Trophoblast cell (in vitro differentiated cells and primary cell): Measurements from ENCODE around the gene CTXN1.

ENCODE experiments used
- DNase-seq, 2 donors: peaks; one replicate each; pipeline ENCODE4 v3.0.0-alpha.2; 2016
- H2AFZ ChIP-seq: 2 replicates; pipeline ENCODE4 v1.6.1; 2013; ENCODE audit warnings: low read length, moderate library complexity, mild to moderate bottlenecking; ENCODE audit not compliant: insufficient read depth, poor library complexity
- H2AK5ac ChIP-seq: 2 replicates; pipeline ENCODE4 v1.6.1; 2013; ENCODE audit warnings: mild to moderate bottlenecking, low read length
- H2BK120ac ChIP-seq: 2 replicates; pipeline ENCODE4 v1.6.1; 2013; ENCODE audit warnings: low read length, mild to moderate bottlenecking, moderate library complexity; ENCODE audit not compliant: insufficient read depth, poor library complexity
- H2BK12ac ChIP-seq: 2 replicates; pipeline ENCODE4 v1.6.1; 2013; ENCODE audit warnings: mild to moderate bottlenecking, low read length, moderate library complexity
- H2BK5ac ChIP-seq: 2 replicates; pipeline ENCODE4 v1.6.1; 2013; ENCODE audit warnings: low read length, low read depth, moderate library complexity, mild to moderate bottlenecking; ENCODE audit not compliant: poor library complexity
- H3K14ac ChIP-seq: 2 replicates; pipeline ENCODE4 v1.6.1; 2013; ENCODE audit warnings: mild to moderate bottlenecking, low read length
- H3K18ac ChIP-seq: 2 replicates; pipeline ENCODE4 v1.6.1; 2013; ENCODE audit warnings: mild to moderate bottlenecking, low read length
- H3K23ac ChIP-seq: 2 replicates; pipeline ENCODE4 v1.6.1; 2013; ENCODE audit warnings: low read length
- H3K27ac ChIP-seq: 2 replicates; pipeline ENCODE4 v1.5.1; 2013; ENCODE audit warnings: low read depth, mild to moderate bottlenecking, inconsistent platforms, low read length, moderate library complexity
- H3K27me3 ChIP-seq: 2 replicates; pipeline ENCODE4 v1.6.1; 2013; ENCODE audit warnings: inconsistent platforms, mild to moderate bottlenecking, low read length, moderate library complexity; ENCODE audit not compliant: insufficient read depth
- H3K36me3 ChIP-seq, 2 experiments: 1 replicate in 1 of 2; 2 replicates in 1 of 2; pipeline ENCODE4 v1.6.1; 2013; ENCODE audit warnings: low read length in 2 of 2, mild to moderate bottlenecking in 2 of 2, moderate library complexity in 1 of 2; ENCODE audit not compliant: insufficient read depth in 2 of 2, control insufficient read depth in 1 of 2
- H3K4ac ChIP-seq: 2 replicates; pipeline ENCODE4 v1.6.1; 2013; ENCODE audit warnings: low read depth, mild to moderate bottlenecking, low read length, moderate library complexity
- H3K4me1 ChIP-seq, 2 experiments: 1 replicate in 1 of 2; 2 replicates in 1 of 2; pipeline ENCODE4 v1.6.1; 2013; ENCODE audit warnings: low read length in 2 of 2, mild to moderate bottlenecking in 2 of 2, moderate library complexity in 1 of 2; ENCODE audit not compliant: insufficient read depth in 2 of 2, control insufficient read depth in 1 of 2
- H3K4me2 ChIP-seq: 2 replicates; pipeline ENCODE4 v1.6.1; 2013; ENCODE audit warnings: inconsistent platforms, mild to moderate bottlenecking, low read length, moderate library complexity
- H3K4me3 ChIP-seq: 2 replicates; pipeline ENCODE4 v1.5.1; 2013; ENCODE audit warnings: mild to moderate bottlenecking, low read depth, low read length, inconsistent platforms
- H3K79me1 ChIP-seq: one replicate; pipeline ENCODE4 v1.6.1; 2013; ENCODE audit warnings: low read length
- H3K79me2 ChIP-seq: 2 replicates; pipeline ENCODE4 v1.6.1; 2013; ENCODE audit warnings: low read length, mild to moderate bottlenecking; ENCODE audit not compliant: control insufficient read depth, insufficient read depth, poor library complexity
- H3K9ac ChIP-seq: 2 replicates; pipeline ENCODE4 v1.6.1; 2013; ENCODE audit warnings: mild to moderate bottlenecking, low read length
- H3K9me3 ChIP-seq: 2 replicates; pipeline ENCODE4 v1.6.1; 2013; ENCODE audit warnings: low read depth, mild to moderate bottlenecking, control low read depth, inconsistent platforms, low read length; ENCODE audit not compliant: insufficient read depth
- H4K12ac ChIP-seq: 2 replicates; pipeline ENCODE4 v1.6.1; 2013; ENCODE audit warnings: low read depth, mild to moderate bottlenecking, low read length, moderate library complexity
- H4K8ac ChIP-seq: 2 replicates; pipeline ENCODE4 v1.6.1; 2013; ENCODE audit warnings: low read depth, mild to moderate bottlenecking, low read length, moderate library complexity
- H4K91ac ChIP-seq: one replicate; pipeline ENCODE4 v1.6.1; 2013; ENCODE audit warnings: low read depth, mild to moderate bottlenecking, low read length, moderate library complexity
- WGBS: extraction: QIAGEN DNeasy Blood & Tissue Kit; methylation state at CpG from one replicate; pipeline ENCODE4 v1.1.7; 2013; ENCODE audit warnings: missing lambda C conversion rate; ENCODE audit not compliant: insufficient read length, insufficient coverage; ENCODE audit errors: extremely low coverage; 5-methylcytosine and 5-hydroxymethylcytosine counted together

Gene CTXN1

GRCh38 chr19:7970716-7971448 lies 44.9 kb upstream of the CTXN1 start:
- Histone ChIP-seq H2BK12ac (no peak overlapping the region), H3K27me3 (no peaks in the 10 kb centered on the region), H4K12ac (no peak overlapping the region), H3K79me2 (no peaks in the 10 kb centered on the region), H4K8ac (no peak overlapping the region), H2BK120ac (no peak overlapping the region), H3K36me3 (peaks cover 72 to 73% of the 10 kb centered on the region in 2 experiments), H3K27ac (no peak overlapping the region), H3K4ac (no peak overlapping the region), H3K23ac (no peak overlapping the region), H3K4me1 (peaks cover under 1% of the 10 kb centered on the region in 2 experiments), H2AK5ac (no peak overlapping the region), H3K14ac (no peak overlapping the region), H3K9ac (no peak overlapping the region), H2AFZ (no peak overlapping the region), H3K4me3 (peak overlapping the region; percentile 20), H3K9me3 (no peaks in the 10 kb centered on the region), H3K18ac (no peak overlapping the region), H3K79me1 (peaks cover under 1% of the 10 kb centered on the region), H2BK5ac (no peak overlapping the region), H3K4me2 (no peak overlapping the region), H4K91ac (no peak overlapping the region)
- no CpG with 5 or more reads among the region's 12 CpGs for WGBS
- DNase-seq = peak; percentile 37 to 69

GRCh38 chr19:7969555-7969939 lies 43.6 kb upstream of the CTXN1 start:
- H2AFZ ChIP-seq = no peak overlapping the region
- H3K79me1 ChIP-seq = peaks cover 4% of the 10 kb centered on the region
- WGBS = no CpG with 5 or more reads among the region's 11 CpGs
- no peak overlapping the region for H4K8ac ChIP-seq
- H3K4me1 ChIP-seq = peaks cover 4 to 11% of the 10 kb centered on the region in 2 experiments
- no peak overlapping the region for H3K18ac ChIP-seq
- H2BK5ac ChIP-seq = no peak overlapping the region
- no peak overlapping the region for H2BK12ac ChIP-seq
- DNase-seq = no peak
- no peaks in the 10 kb centered on the region for H3K9me3 ChIP-seq
- H3K4me2 ChIP-seq = no peak overlapping the region
- no peak overlapping the region for H4K91ac ChIP-seq
- H3K23ac ChIP-seq = no peak overlapping the region
- H3K4ac ChIP-seq = no peak overlapping the region
- H2BK120ac ChIP-seq = no peak overlapping the region
- peaks cover 69% of the 10 kb centered on the region in 2 experiments for H3K36me3 ChIP-seq
- no peak overlapping the region for H3K4me3 ChIP-seq
- no peak overlapping the region for H3K27ac ChIP-seq
- no peak overlapping the region for H4K12ac ChIP-seq
- H2AK5ac ChIP-seq = no peak overlapping the region
- H3K9ac ChIP-seq = no peak overlapping the region
- H3K79me2 ChIP-seq = no peaks in the 10 kb centered on the region
- H3K14ac ChIP-seq = no peak overlapping the region
- no peaks in the 10 kb centered on the region for H3K27me3 ChIP-seq

- H3K4ac ChIP-seq = no peak overlapping the region
- peaks cover 68 to 69% of the 10 kb centered on the region in 2 experiments for H3K36me3 ChIP-seq
- no peak overlapping the region for H2AK5ac ChIP-seq
- no peak overlapping the region for H4K12ac ChIP-seq
- H3K4me1 ChIP-seq = peaks cover 4 to 11% of the 10 kb centered on the region in 2 experiments
- no peak overlapping the region for H2BK12ac ChIP-seq
- no peak overlapping the region for H3K4me2 ChIP-seq
- H3K14ac ChIP-seq = no peak overlapping the region
- H4K8ac ChIP-seq = no peak overlapping the region
- H3K27me3 ChIP-seq = no peaks in the 10 kb centered on the region
- peaks cover 4% of the 10 kb centered on the region for H3K79me1 ChIP-seq
- H2BK120ac ChIP-seq = no peak overlapping the region
- no peak overlapping the region for H4K91ac ChIP-seq
- no peak overlapping the region for H3K18ac ChIP-seq
- H2BK5ac ChIP-seq = no peak overlapping the region
- H3K4me3 ChIP-seq = no peak overlapping the region
- no peaks in the 10 kb centered on the region for H3K9me3 ChIP-seq
- no peak overlapping the region for H3K9ac ChIP-seq
- DNase-seq = peak in 1 of 2 donors; percentile 14
- no CpG with 5 or more reads among the region's 20 CpGs for WGBS
- H3K23ac ChIP-seq = no peak overlapping the region
- H2AFZ ChIP-seq = no peak overlapping the region
- H3K79me2 ChIP-seq = no peaks in the 10 kb centered on the region
- H3K27ac ChIP-seq = no peak overlapping the region
These were observed 43.0 kb upstream of the CTXN1 start for GRCh38 chr19:7968796-7969554.

DNA sequence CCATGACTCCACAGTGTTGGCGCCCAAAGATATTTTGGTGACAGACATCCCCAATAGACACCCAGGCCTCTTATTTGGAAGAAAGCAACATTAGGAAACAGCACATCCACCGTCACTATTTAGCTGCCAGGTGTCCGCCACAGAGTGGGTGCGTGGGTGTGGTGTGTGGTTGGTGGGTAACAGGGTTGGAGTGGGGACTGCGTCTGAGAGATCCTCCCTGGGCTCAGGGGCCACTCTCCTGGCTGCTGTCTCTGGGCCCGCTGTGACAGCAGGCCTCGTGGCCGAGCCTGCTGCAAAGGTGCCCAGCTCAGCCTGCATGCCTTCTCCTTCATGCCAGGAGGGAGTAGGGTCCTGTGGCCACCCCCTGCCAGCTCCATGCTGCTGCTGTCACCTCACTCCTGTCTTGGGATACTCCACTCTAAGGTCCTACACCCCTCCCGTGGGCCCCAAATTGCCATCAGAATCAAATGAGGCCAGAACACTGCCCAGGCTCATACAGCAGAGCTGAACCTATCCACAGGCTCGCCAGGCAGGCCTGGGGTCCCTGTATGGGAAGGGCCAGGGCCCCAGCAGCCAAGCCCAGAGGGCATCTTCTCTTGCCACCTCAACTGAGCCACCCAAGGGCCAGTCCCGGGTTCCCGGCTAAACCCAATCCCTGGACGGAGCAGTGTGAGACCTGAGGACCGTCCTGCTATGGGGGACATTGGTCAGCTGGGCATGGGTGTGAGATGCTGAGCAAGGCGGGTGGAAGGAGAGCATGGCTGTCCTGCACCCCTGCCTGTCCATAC lies 42.3 kb upstream of the CTXN1 start:
- Histone ChIP-seq H3K27me3 (no peaks in the 10 kb centered on the region), H2BK120ac (no peak overlapping the region)

More for the DNA sequence above, 42.3 kb upstream of the CTXN1 start:
- H3K9ac ChIP-seq = no peak overlapping the region
- H2AFZ ChIP-seq = no peak overlapping the region
- no peak overlapping the region for H2BK12ac ChIP-seq
- H3K9me3 ChIP-seq = no peaks in the 10 kb centered on the region
- no peak overlapping the region for H4K12ac ChIP-seq
- no peaks in the 10 kb centered on the region for H3K79me2 ChIP-seq
- H3K18ac ChIP-seq = no peak overlapping the region
- no peak overlapping the region for H2BK5ac ChIP-seq
- no peak overlapping the region for H3K27ac ChIP-seq
- peaks cover 68 to 69% of the 10 kb centered on the region in 2 experiments for H3K36me3 ChIP-seq
- WGBS = no CpG with 5 or more reads among the region's 15 CpGs
- no peak overlapping the region for H4K91ac ChIP-seq
- H3K4me3 ChIP-seq = no peak overlapping the region
- DNase-seq = no peak
- H2AK5ac ChIP-seq = no peak overlapping the region
- H3K23ac ChIP-seq = no peak overlapping the region
- H3K14ac ChIP-seq = no peak overlapping the region
- H4K8ac ChIP-seq = no peak overlapping the region
- no peak overlapping the region for H3K4me2 ChIP-seq
- H3K4ac ChIP-seq = no peak overlapping the region
- peaks cover 4% of the 10 kb centered on the region for H3K79me1 ChIP-seq
- H3K4me1 ChIP-seq = peaks cover 4 to 11% of the 10 kb centered on the region in 2 experiments
